ENCODE measurements around the gene IL4. TPM values are rescaled to one million over a fixed set of nuclear protein-coding genes. Genes with fewer than 3 reads are reported as not detected.

The IL4 gene
- total and polyA plus RNA-seq, 2 donors from 2014 or later, result not detected

- no peak overlapping the region for H3K4me3 ChIP-seq (ENCODE audit: low read length in 3 of 3)
- no peaks in the 10 kb centered on the region for H3K27me3 ChIP-seq (ENCODE audit: control insufficient read depth, insufficient read depth, low read length)
- no peaks in the 10 kb centered on the region for H3K9me3 ChIP-seq (ENCODE audit: control insufficient read depth in 2 of 3, insufficient read depth in 1 of 3, low read length in 3 of 3)
- no peaks in the 10 kb centered on the region for H3K4me1 ChIP-seq (ENCODE audit: control insufficient read depth in 2 of 3, insufficient read depth in 2 of 3, low read depth in 1 of 3, low read length in 3 of 3)
- DNase-seq, result no peak
- intact Hi-C loops (cut with DNase I), result no loop called here
- H3K9ac ChIP-seq (ENCODE audit: low read length in 3 of 3), result no peak overlapping the region
- FAIRE-seq, result no peak
- no peaks in the 10 kb centered on the region for H3K36me3 ChIP-seq (ENCODE audit: control insufficient read depth in 2 of 3, insufficient read depth in 3 of 3, low read length in 3 of 3)
- TF ChIP-seq CTCF (IDR thresholded peaks at IDR 0.05; ENCODE audit: borderline replicate concordance, extremely low read depth, insufficient read depth), result no peak
- no peak overlapping the region for H3K27ac ChIP-seq (ENCODE audit: low read depth in 2 of 2, low read length in 2 of 2)
These were observed 6.5 kb upstream of the IL4 start for GRCh38 chr5:132667309-132667708.

GRCh38 chr5:132667761-132668705, 5.8 kb upstream of the IL4 start:
- H3K27me3 ChIP-seq (ENCODE audit: control insufficient read depth, insufficient read depth, low read length), result no peaks in the 10 kb centered on the region
- H3K27ac ChIP-seq (ENCODE audit: low read depth in 2 of 2, low read length in 2 of 2), result no peak overlapping the region
- TF ChIP-seq CTCF (IDR thresholded peaks at IDR 0.05; ENCODE audit: borderline replicate concordance, extremely low read depth, insufficient read depth), result no peak
- no peaks in the 10 kb centered on the region for H3K36me3 ChIP-seq (ENCODE audit: control insufficient read depth in 2 of 3, insufficient read depth in 3 of 3, low read length in 3 of 3)
- no peak overlapping the region for H3K9ac ChIP-seq (ENCODE audit: low read length in 3 of 3)
- H3K4me3 ChIP-seq (ENCODE audit: low read length in 3 of 3), result no peak overlapping the region
- DNase-seq (no peak), FAIRE-seq (no peak)
- H3K9me3 ChIP-seq (ENCODE audit: control insufficient read depth in 2 of 3, insufficient read depth in 1 of 3, low read length in 3 of 3), result no peaks in the 10 kb centered on the region
- no peaks in the 10 kb centered on the region for H3K4me1 ChIP-seq (ENCODE audit: control insufficient read depth in 2 of 3, insufficient read depth in 2 of 3, low read depth in 1 of 3, low read length in 3 of 3)
- intact Hi-C loops (cut with DNase I), result no loop called here

- H3K4me1 ChIP-seq (ENCODE audit: control insufficient read depth in 2 of 3, insufficient read depth in 2 of 3, low read depth in 1 of 3, low read length in 3 of 3), result no peaks in the 10 kb centered on the region
- H3K4me3 ChIP-seq (ENCODE audit: low read length in 3 of 3), result no peak overlapping the region
- TF ChIP-seq CTCF (IDR thresholded peaks at IDR 0.05; ENCODE audit: borderline replicate concordance, extremely low read depth, insufficient read depth), result no peak
- no peak for DNase-seq
- FAIRE-seq, result no peak
- H3K9ac ChIP-seq (ENCODE audit: low read length in 3 of 3), result no peak overlapping the region
- H3K36me3 ChIP-seq (ENCODE audit: control insufficient read depth in 2 of 3, insufficient read depth in 3 of 3, low read length in 3 of 3), result no peaks in the 10 kb centered on the region
- no peaks in the 10 kb centered on the region for H3K9me3 ChIP-seq (ENCODE audit: control insufficient read depth in 2 of 3, insufficient read depth in 1 of 3, low read length in 3 of 3)
- no peaks in the 10 kb centered on the region for H3K27me3 ChIP-seq (ENCODE audit: control insufficient read depth, insufficient read depth, low read length)
- intact Hi-C loops (cut with DNase I), result no loop called here
- H3K27ac ChIP-seq (ENCODE audit: low read depth in 2 of 2, low read length in 2 of 2), result no peak overlapping the region
These were observed 4.9 kb upstream of the IL4 start for GRCh38 chr5:132668706-132669454.
